H9 (cell line): Measurements from ENCODE around the gene TNFAIP3. TPM values are rescaled to one million over a fixed set of nuclear protein-coding genes. Genes with fewer than 3 reads are reported as not detected.

Experiments used
- DNase-seq: peaks from one replicate; pipeline ENCODE4 v3.0.0-alpha.2; 2017
- H2AFZ ChIP-seq: one replicate; pipeline ENCODE4 v1.6.1; 2013; ENCODE audit warnings: mild to moderate bottlenecking, low read length, control low read depth, moderate library complexity
- H2AK5ac ChIP-seq: 2 replicates; pipeline ENCODE4 v1.6.1; 2013; ENCODE audit warnings: low read length, control low read depth, mixed read lengths; ENCODE audit not compliant: insufficient read length
- H2BK120ac ChIP-seq: one replicate; pipeline ENCODE4 v1.6.1; 2013; ENCODE audit warnings: low read depth, mild to moderate bottlenecking, low read length, control low read depth, inconsistent platforms; ENCODE audit not compliant: poor library complexity, severe bottlenecking
- H2BK12ac ChIP-seq: 2 replicates; pipeline ENCODE4 v1.6.1; 2013; ENCODE audit warnings: low read length, control low read depth, mixed read lengths, low read depth; ENCODE audit not compliant: insufficient read length
- H2BK15ac ChIP-seq: 2 replicates; pipeline ENCODE4 v1.6.1; 2013; ENCODE audit warnings: low read depth, low read length, control low read depth
- H2BK20ac ChIP-seq: one replicate; pipeline ENCODE4 v1.6.1; 2013; ENCODE audit warnings: low read depth, mild to moderate bottlenecking, low read length, control low read depth, inconsistent platforms; ENCODE audit not compliant: poor library complexity, severe bottlenecking
- H2BK5ac ChIP-seq: 2 replicates; pipeline ENCODE4 v1.6.1; 2013; ENCODE audit warnings: low read length, control low read depth, mixed read lengths; ENCODE audit not compliant: insufficient read length
- H3K14ac ChIP-seq: 2 replicates; pipeline ENCODE4 v1.6.1; 2013; ENCODE audit warnings: low read length, control low read depth; ENCODE audit not compliant: insufficient read depth
- H3K18ac ChIP-seq: 2 replicates; pipeline ENCODE4 v1.6.1; 2013; ENCODE audit warnings: low read depth, mild to moderate bottlenecking, mixed read lengths, low read length, control low read depth; ENCODE audit not compliant: insufficient read length
- H3K23ac ChIP-seq: 2 replicates; pipeline ENCODE4 v1.6.1; 2013; ENCODE audit warnings: low read length, control low read depth, mixed read lengths, low read depth; ENCODE audit not compliant: insufficient read length
- H3K23me2 ChIP-seq: 2 replicates; pipeline ENCODE4 v1.6.1; 2013; ENCODE audit warnings: low read depth, mild to moderate bottlenecking, mixed read lengths, low read length, control low read depth; ENCODE audit not compliant: insufficient read length, poor library complexity, severe bottlenecking
- H3K27ac ChIP-seq: 2 replicates; pipeline ENCODE4 v1.5.1; 2013; ENCODE audit warnings: low read length, control low read depth, mixed read lengths, low read depth; ENCODE audit not compliant: insufficient read length
- H3K27me3 ChIP-seq: 2 replicates; pipeline ENCODE4 v1.6.1; 2013; ENCODE audit warnings: low read length, control low read depth, inconsistent platforms; ENCODE audit not compliant: insufficient read depth
- H3K4ac ChIP-seq: 2 replicates; pipeline ENCODE4 v1.6.1; 2013; ENCODE audit warnings: low read depth, mild to moderate bottlenecking, control low read depth, inconsistent platforms, low read length, moderate library complexity
- H3K4me1 ChIP-seq: 2 replicates; pipeline ENCODE4 v1.6.1; 2013; ENCODE audit warnings: low read length, control low read depth, inconsistent platforms; ENCODE audit not compliant: insufficient read depth
- H3K4me2 ChIP-seq: 2 replicates; pipeline ENCODE4 v1.6.1; 2013; ENCODE audit warnings: low read length, control low read depth, mixed read lengths; ENCODE audit not compliant: insufficient read length, insufficient read depth
- H3K56ac ChIP-seq: 2 replicates; pipeline ENCODE4 v1.6.1; 2013; ENCODE audit warnings: low read depth, mild to moderate bottlenecking, mixed read lengths, low read length, control low read depth; ENCODE audit not compliant: insufficient read length
- H3K79me1 ChIP-seq: 2 replicates; pipeline ENCODE4 v1.6.1; 2013; ENCODE audit warnings: low read depth, mild to moderate bottlenecking, moderate library complexity, low read length, control low read depth, inconsistent platforms; ENCODE audit not compliant: insufficient read depth, poor library complexity, severe bottlenecking
- H3K79me2 ChIP-seq: 2 replicates; pipeline ENCODE4 v1.6.1; 2013; ENCODE audit warnings: low read length, control low read depth, inconsistent platforms; ENCODE audit not compliant: insufficient read depth
- H3K9ac ChIP-seq: 2 replicates; pipeline ENCODE4 v1.6.1; 2013; ENCODE audit warnings: low read length, control low read depth, mixed read lengths; ENCODE audit not compliant: insufficient read length; ENCODE audit errors: extremely low read depth
- H3K9me3 ChIP-seq: one replicate; pipeline ENCODE4 v1.6.1; 2013; ENCODE audit warnings: low read depth, low read length, inconsistent platforms; ENCODE audit not compliant: control insufficient read depth
- H3T11ph ChIP-seq: one replicate; pipeline ENCODE4 v1.6.1; 2013; ENCODE audit warnings: mild to moderate bottlenecking, low read length, control low read depth, inconsistent platforms
- H4K20me1 ChIP-seq: one replicate; pipeline ENCODE4 v1.6.1; 2013; ENCODE audit not compliant: control insufficient read depth, insufficient read length, insufficient read depth
- H4K5ac ChIP-seq: 2 replicates; pipeline ENCODE4 v1.6.1; 2013; ENCODE audit warnings: low read depth, mild to moderate bottlenecking, mixed read lengths, low read length, control low read depth; ENCODE audit not compliant: insufficient read length
- H4K8ac ChIP-seq: replicated peaks from 2 replicates; pipeline ENCODE4 v1.6.1; 2013; ENCODE audit warnings: low read length, control low read depth, mixed read lengths, low read depth; ENCODE audit not compliant: insufficient read length
- H4K91ac ChIP-seq: 2 replicates; pipeline ENCODE4 v1.6.1; 2013; ENCODE audit warnings: low read depth, mild to moderate bottlenecking, moderate library complexity, mixed read lengths, low read length, control low read depth; ENCODE audit not compliant: insufficient read length
- H3K27ac Mint-ChIP-seq, 3 experiments: 2 replicates in 2 of 3; 3 replicates in 1 of 3; pipeline ENCODE4 v1.8.0; 2020 to 2021; ENCODE audit warnings: mixed read lengths in 3 of 3, mild to moderate bottlenecking in 1 of 3, moderate library complexity in 1 of 3
- H3K27me3 Mint-ChIP-seq: 2 replicates; pipeline ENCODE4 v1.8.0; 2021; ENCODE audit warnings: low read depth, mild to moderate bottlenecking, moderate library complexity, mixed read lengths
- H3K36me3 Mint-ChIP-seq, 3 experiments: 2 replicates in 2 of 3; 3 replicates in 1 of 3; pipeline ENCODE4 v1.8.0; 2020 to 2021; ENCODE audit warnings: low read depth in 3 of 3, mixed read lengths in 3 of 3; ENCODE audit not compliant: insufficient read depth in 1 of 3
- H3K4me1 Mint-ChIP-seq, 2 experiments: 2 replicates each; pipeline ENCODE4 v1.8.0; 2020; ENCODE audit warnings: mixed read lengths in 2 of 2
- H3K4me3 Mint-ChIP-seq, 2 experiments: 2 replicates in 1 of 2; 3 replicates in 1 of 2; pipeline ENCODE4 v1.8.0; 2020 to 2021; ENCODE audit warnings: mild to moderate bottlenecking in 2 of 2, mixed read lengths in 2 of 2, moderate library complexity in 1 of 2
- H3K9me3 Mint-ChIP-seq, 2 experiments: 2 replicates in 1 of 2; 3 replicates in 1 of 2; pipeline ENCODE4 v1.8.0; 2020; ENCODE audit warnings: mild to moderate bottlenecking in 2 of 2, mixed read lengths in 2 of 2, moderate library complexity in 1 of 2
- WGBS: extraction: QIAGEN DNeasy Blood & Tissue Kit; methylation state at CpG from one replicate; pipeline ENCODE4 v1.1.7; 2013; ENCODE audit warnings: missing lambda C conversion rate, low lambda C conversion rate, mixed read lengths; ENCODE audit not compliant: insufficient read length; ENCODE audit errors: extremely low coverage; 5-methylcytosine and 5-hydroxymethylcytosine counted together
- total RNA-seq: library from RNA; stranded (reverse); gene quantifications from 2 replicates; pipeline ENCODE4 v1.2.1, GENCODE V29; 2021
- TF ChIP-seq, protein P1 (sequence below): fragments of 200-600 bp; sonication (generic); conservative IDR thresholded peaks from 3 replicates; pipeline ENCODE4 v1.8.0; 2021; ENCODE audit warnings: antibody characterized with exemption, mild to moderate bottlenecking

TNFAIP3 gene
- total RNA-seq, 1 experiment from 2014 or later, result 3.7 TPM

GRCh38 chr6:137868721-137869548 lies 1.9 kb downstream of the TNFAIP3 start:
- H3T11ph ChIP-seq, result no peak overlapping the region
- H2BK15ac ChIP-seq, result no peak overlapping the region
- no peak overlapping the region for H3K9ac ChIP-seq
- no peak overlapping the region for H3K27ac ChIP-seq
- H3K23ac ChIP-seq, result no peak overlapping the region
- no peak overlapping the region for H3K14ac ChIP-seq
- no peaks in the 10 kb centered on the region for H4K20me1 ChIP-seq
- H2BK12ac ChIP-seq, result no peak overlapping the region
- H4K8ac ChIP-seq, result no peak overlapping the region
- H2BK120ac ChIP-seq, result no peak overlapping the region
- Mint-ChIP-seq H3K4me1 (peaks cover 35 to 39% of the 10 kb centered on the region in 2 experiments), H3K36me3 (peaks cover 0 to 3% (median 2%) of the 10 kb centered on the region in 3 experiments; a peak in 1 of 7 replicates), H3K27ac (no peak overlapping the region), H3K4me3 (0 out of 5 replicates have a peak overlapping the region, but pooled peaks of 1 of the 2 experiments have one; percentile 12), H3K9me3 (no peaks in the 10 kb centered on the region; a peak in 1 of 5 replicates), H3K27me3 (peaks cover 26% of the 10 kb centered on the region)
- H4K5ac ChIP-seq, result no peak overlapping the region
- H3K4ac ChIP-seq, result no peak overlapping the region
- no peaks in the 10 kb centered on the region for H3K9me3 ChIP-seq
- no CpG with 5 or more reads among the region's 10 CpGs for WGBS
- H3K18ac ChIP-seq, result no peak overlapping the region
- H3K79me2 ChIP-seq, result no peaks in the 10 kb centered on the region
- H3K4me2 ChIP-seq, result no peak overlapping the region
- TF ChIP-seq, protein P1, sequence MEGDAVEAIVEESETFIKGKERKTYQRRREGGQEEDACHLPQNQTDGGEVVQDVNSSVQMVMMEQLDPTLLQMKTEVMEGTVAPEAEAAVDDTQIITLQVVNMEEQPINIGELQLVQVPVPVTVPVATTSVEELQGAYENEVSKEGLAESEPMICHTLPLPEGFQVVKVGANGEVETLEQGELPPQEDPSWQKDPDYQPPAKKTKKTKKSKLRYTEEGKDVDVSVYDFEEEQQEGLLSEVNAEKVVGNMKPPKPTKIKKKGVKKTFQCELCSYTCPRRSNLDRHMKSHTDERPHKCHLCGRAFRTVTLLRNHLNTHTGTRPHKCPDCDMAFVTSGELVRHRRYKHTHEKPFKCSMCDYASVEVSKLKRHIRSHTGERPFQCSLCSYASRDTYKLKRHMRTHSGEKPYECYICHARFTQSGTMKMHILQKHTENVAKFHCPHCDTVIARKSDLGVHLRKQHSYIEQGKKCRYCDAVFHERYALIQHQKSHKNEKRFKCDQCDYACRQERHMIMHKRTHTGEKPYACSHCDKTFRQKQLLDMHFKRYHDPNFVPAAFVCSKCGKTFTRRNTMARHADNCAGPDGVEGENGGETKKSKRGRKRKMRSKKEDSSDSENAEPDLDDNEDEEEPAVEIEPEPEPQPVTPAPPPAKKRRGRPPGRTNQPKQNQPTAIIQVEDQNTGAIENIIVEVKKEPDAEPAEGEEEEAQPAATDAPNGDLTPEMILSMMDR, result no peak
- no peak overlapping the region for H2BK5ac ChIP-seq
- H3K56ac ChIP-seq, result no peak overlapping the region
- H2AFZ ChIP-seq, result no peak overlapping the region
- no peak overlapping the region for H2AK5ac ChIP-seq
- peaks cover 3% of the 10 kb centered on the region; the same call in 1 of the 2 replicates for H3K4me1 ChIP-seq
- no peak overlapping the region for H4K91ac ChIP-seq
- DNase-seq, result no peak
- H3K79me1 ChIP-seq, result no peaks in the 10 kb centered on the region
- peaks cover 15% of the 10 kb centered on the region for H3K23me2 ChIP-seq
- no peak overlapping the region for H2BK20ac ChIP-seq
- H3K27me3 ChIP-seq, result no peaks in the 10 kb centered on the region; the same call in 1 of the 2 replicates
